ENCODE measurements around the gene STK38. TPM values are rescaled to one million over a fixed set of nuclear protein-coding genes. Genes with fewer than 3 reads are reported as not detected.
"Not testable (repeated sequence)": the region's sequence is repeated elsewhere in the genome, so short reads cannot be mapped to it uniquely, and the experiment has no call there.

Gene STK38
- total RNA-seq, 6 experiments from 2014 or later = 12.5 to 19.2 (median 16.1) TPM

GRCh38 chr6:36593569-36594028 lies 46.3 kb upstream of the STK38 start:
- peaks cover 0 to 24% (median 8%) of the 10 kb centered on the region in 4 donors for H3K4me1 ChIP-seq
- H3K36me3 ChIP-seq = peaks cover 2 to 21% (median 12%) of the 10 kb centered on the region in 4 donors
- DNase-seq (peak; percentile 52 to 77 (median 75)), ATAC-seq (peak; percentile 20 to 54 (median 48))
- intact Hi-C loops (cut with DNase I) = no loop called here
- H3K4me3 ChIP-seq = peak overlapping the region; percentile 16 to 84 (median 80)
- H3K27ac ChIP-seq = peak overlapping the region; percentile 86 to 98 (median 97)
- H3K9me3 ChIP-seq = no peaks in the 10 kb centered on the region
- H3K27me3 ChIP-seq = no peaks in the 10 kb centered on the region
- 1% methylated on average over 15 of the region's 15 CpGs for WGBS (ENCODE audit: insufficient coverage, low coverage, low lambda C conversion rate, missing lambda C conversion rate)
- TF ChIP-seq POLR2A (IDR thresholded peaks at IDR 0.05) (no peak), CTCF (IDR thresholded peaks at IDR 0.05) (no peak)

- Histone ChIP-seq H3K4me3 (no peak overlapping the region), H3K27ac (no peak overlapping the region), H3K9me3 (no peaks in the 10 kb centered on the region), H3K36me3 (peaks cover 0 to 7% (median 2%) of the 10 kb centered on the region in 4 donors), H3K4me1 (peaks cover 0 to 11% (median 3%) of the 10 kb centered on the region in 4 donors), H3K27me3 (no peaks in the 10 kb centered on the region)
- ATAC-seq = no peak
- 66% methylated on average over 9 of the region's 12 CpGs for WGBS (ENCODE audit: insufficient coverage, low coverage, low lambda C conversion rate, missing lambda C conversion rate)
- intact Hi-C loops (cut with DNase I) = no loop called here
- no peak for DNase-seq
- TF ChIP-seq POLR2A (IDR thresholded peaks at IDR 0.05) = no peak
- TF ChIP-seq CTCF (IDR thresholded peaks at IDR 0.05) = no peak
Measured at GRCh38 chr6:36592221-36592655, 45.0 kb upstream of the STK38 start.

- H3K4me3 ChIP-seq = no peak overlapping the region
- no peaks in the 10 kb centered on the region for H3K4me1 ChIP-seq
- no peaks in the 10 kb centered on the region for H3K36me3 ChIP-seq
- ATAC-seq (peak in 1 of 4 donors; percentile 18), DNase-seq (no peak)
- TF ChIP-seq POLR2A (IDR thresholded peaks at IDR 0.05) (no peak), CTCF (IDR thresholded peaks at IDR 0.05) (no peak)
- no peak overlapping the region for H3K27ac ChIP-seq
- intact Hi-C loops (cut with DNase I) = no loop called here
- no peaks in the 10 kb centered on the region for H3K9me3 ChIP-seq
- no CpG with 5 or more reads among the region's 1 CpG for WGBS (ENCODE audit: insufficient coverage, low coverage, low lambda C conversion rate, missing lambda C conversion rate)
- no peaks in the 10 kb centered on the region for H3K27me3 ChIP-seq
Measured at GRCh38 chr6:36590237-36590636, 43.0 kb upstream of the STK38 start.

- DNase-seq; ATAC-seq; H3K9me3 ChIP-seq; H3K27me3 ChIP-seq; intact Hi-C loops (cut with DNase I); H3K4me1 ChIP-seq; H3K36me3 ChIP-seq; H3K27ac ChIP-seq; H3K4me3 ChIP-seq: not testable (repeated sequence)
- WGBS (ENCODE audit: insufficient coverage, low coverage, low lambda C conversion rate, missing lambda C conversion rate) = 89% methylated on average over 9 of the region's 9 CpGs
Measured at GRCh38 chr6:36589025-36589400, 41.7 kb upstream of the STK38 start.

- Histone ChIP-seq H3K27ac (no peak overlapping the region), H3K4me3 (no peak overlapping the region), H3K9me3 (no peaks in the 10 kb centered on the region), H3K4me1 (no peaks in the 10 kb centered on the region), H3K27me3 (no peaks in the 10 kb centered on the region), H3K36me3 (no peaks in the 10 kb centered on the region)
- ATAC-seq (no peak), DNase-seq (no peak)
- WGBS (ENCODE audit: insufficient coverage, low coverage, low lambda C conversion rate, missing lambda C conversion rate) = 80% methylated on average over 1 of the region's 1 CpG
- TF ChIP-seq CTCF (IDR thresholded peaks at IDR 0.05) (no peak), POLR2A (IDR thresholded peaks at IDR 0.05) (no peak)
- intact Hi-C loops (cut with DNase I) = no loop called here
Measured at GRCh38 chr6:36586606-36587005, 39.3 kb upstream of the STK38 start.
